ENCODE results near the gene TERT.
"Not testable (repeated sequence)": the region's sequence is repeated elsewhere in the genome, so short reads cannot be mapped to it uniquely, and the experiment has no call there.

The TERT gene

DNA sequence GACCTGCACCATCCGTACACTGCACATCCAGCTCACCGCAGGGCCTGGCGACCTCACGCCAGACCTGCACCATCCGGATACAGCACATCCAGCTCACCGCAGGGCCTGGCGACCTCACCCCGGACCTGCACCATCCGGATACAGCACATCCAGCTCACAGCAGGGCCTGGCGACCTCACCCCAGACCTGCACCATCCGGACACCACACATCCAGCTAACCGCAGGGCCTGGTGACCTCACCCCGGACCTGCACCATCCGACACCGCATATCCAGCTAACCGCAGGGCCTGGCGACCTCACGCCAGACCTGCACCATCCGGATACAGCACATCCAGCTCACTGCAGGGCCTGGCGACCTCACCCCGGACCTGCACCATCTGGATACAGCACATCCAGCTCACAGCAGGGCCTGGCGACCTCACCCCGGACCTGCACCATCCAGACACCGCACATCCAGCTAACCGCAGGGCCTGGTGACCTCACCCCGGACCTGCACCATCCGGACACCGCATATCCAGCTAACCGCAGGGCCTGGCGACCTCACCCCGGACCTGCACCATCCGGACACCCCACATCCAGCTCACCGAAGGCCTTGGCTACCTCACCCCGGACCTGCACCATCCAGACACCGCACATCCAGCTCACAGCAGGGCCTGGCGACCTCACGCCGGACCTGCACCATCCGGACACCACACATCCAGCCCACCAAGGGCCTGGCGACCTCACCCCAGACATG is 11.7 kb downstream of the TERT start:
- peaks cover 60% of the 10 kb centered on the region for H3K79me2 ChIP-seq (ENCODE audit: insufficient read depth, low read length)
- H3K4me2 ChIP-seq (ENCODE audit: low read depth, low read length, poor library complexity, severe bottlenecking); H3K27ac ChIP-seq (ENCODE audit: low read depth, low read length); H3K9ac ChIP-seq (ENCODE audit: low read length); H3K9me2 ChIP-seq (replicated peaks; ENCODE audit: insufficient read depth, low read length); H3F3A ChIP-seq (ENCODE audit: insufficient read depth); H3K9me3 ChIP-seq (ENCODE audit: insufficient read depth, low read length); H3K27me3 ChIP-seq (ENCODE audit: low read length); H4K20me1 ChIP-seq (ENCODE audit: low read depth, low read length); H2AFZ ChIP-seq (ENCODE audit: low read depth, low read length, severe bottlenecking); H3K4me3 ChIP-seq (ENCODE audit: insufficient read depth, low read length, poor library complexity, severe bottlenecking): not testable (repeated sequence)
- peaks cover 13% of the 10 kb centered on the region; the same call in 1 of the 2 replicates for H3K36me3 ChIP-seq (ENCODE audit: low read length)

DNA sequence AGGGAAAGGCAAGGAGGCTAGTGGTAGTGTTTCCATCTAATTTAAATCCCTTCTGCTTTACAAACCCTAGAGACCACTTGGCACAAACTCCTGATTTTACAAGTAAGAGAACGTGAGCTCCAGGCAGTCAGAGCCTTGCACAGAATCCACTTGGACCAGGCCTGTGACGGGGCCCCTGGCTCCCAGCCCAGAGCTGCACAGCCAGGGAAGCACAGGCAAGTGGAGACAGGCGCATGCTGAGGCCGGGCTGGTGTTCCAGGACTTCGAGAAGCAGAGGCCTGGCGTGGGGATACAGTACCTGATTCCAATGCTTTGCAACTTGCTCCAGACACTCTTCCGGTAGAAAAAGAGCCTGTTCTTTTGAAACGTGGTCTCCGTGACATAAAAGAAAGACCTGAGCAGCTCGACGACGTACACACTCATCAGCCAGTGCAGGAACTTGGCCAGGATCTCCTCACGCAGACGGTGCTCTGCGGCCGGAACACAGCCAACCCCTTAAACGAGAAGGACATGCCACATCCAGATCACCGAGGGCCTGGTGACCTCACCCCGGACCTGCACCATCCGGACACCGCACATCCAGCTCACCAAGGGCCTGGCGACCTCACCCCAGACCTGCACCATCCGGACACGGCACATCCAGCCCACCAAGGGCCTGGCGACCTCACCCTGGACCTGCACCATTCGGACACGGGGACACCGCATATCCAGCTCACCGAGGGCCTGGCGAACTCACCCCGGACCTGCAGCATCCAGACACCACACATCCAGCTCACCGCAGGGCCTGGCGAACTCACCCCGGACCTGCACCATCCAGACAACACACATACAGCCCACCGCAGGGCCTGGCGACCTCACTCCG is 12.5 kb downstream of the TERT start:
- Histone ChIP-seq H4K20me1 (ENCODE audit: low read depth, low read length) (no peaks in the 10 kb centered on the region), H3K36me3 (ENCODE audit: low read length) (peaks cover 7% of the 10 kb centered on the region; the same call in 1 of the 2 replicates), H2AFZ (ENCODE audit: low read depth, low read length, severe bottlenecking) (no peak overlapping the region), H3K9me2 (replicated peaks; ENCODE audit: insufficient read depth, low read length) (no peaks in the 10 kb centered on the region), H3K9me3 (ENCODE audit: insufficient read depth, low read length) (no peaks in the 10 kb centered on the region), H3K79me2 (ENCODE audit: insufficient read depth, low read length) (peaks cover 52% of the 10 kb centered on the region), H3F3A (ENCODE audit: insufficient read depth) (no peaks in the 10 kb centered on the region), H3K27ac (ENCODE audit: low read depth, low read length) (no peak overlapping the region), H3K4me3 (ENCODE audit: insufficient read depth, low read length, poor library complexity, severe bottlenecking) (no peak overlapping the region), H3K27me3 (ENCODE audit: low read length) (no peaks in the 10 kb centered on the region), H3K9ac (ENCODE audit: low read length) (no peak overlapping the region), H3K4me2 (ENCODE audit: low read depth, low read length, poor library complexity, severe bottlenecking) (no peak overlapping the region)
- no peak for TF ChIP-seq EZH2phosphoT487 (conservative IDR thresholded peaks at IDR 0.05; ENCODE audit: low read length)
- TF ChIP-seq, protein P1, sequence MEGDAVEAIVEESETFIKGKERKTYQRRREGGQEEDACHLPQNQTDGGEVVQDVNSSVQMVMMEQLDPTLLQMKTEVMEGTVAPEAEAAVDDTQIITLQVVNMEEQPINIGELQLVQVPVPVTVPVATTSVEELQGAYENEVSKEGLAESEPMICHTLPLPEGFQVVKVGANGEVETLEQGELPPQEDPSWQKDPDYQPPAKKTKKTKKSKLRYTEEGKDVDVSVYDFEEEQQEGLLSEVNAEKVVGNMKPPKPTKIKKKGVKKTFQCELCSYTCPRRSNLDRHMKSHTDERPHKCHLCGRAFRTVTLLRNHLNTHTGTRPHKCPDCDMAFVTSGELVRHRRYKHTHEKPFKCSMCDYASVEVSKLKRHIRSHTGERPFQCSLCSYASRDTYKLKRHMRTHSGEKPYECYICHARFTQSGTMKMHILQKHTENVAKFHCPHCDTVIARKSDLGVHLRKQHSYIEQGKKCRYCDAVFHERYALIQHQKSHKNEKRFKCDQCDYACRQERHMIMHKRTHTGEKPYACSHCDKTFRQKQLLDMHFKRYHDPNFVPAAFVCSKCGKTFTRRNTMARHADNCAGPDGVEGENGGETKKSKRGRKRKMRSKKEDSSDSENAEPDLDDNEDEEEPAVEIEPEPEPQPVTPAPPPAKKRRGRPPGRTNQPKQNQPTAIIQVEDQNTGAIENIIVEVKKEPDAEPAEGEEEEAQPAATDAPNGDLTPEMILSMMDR (IDR thresholded peaks at IDR 0.05; ENCODE audit: insufficient read depth, low read length, poor library complexity, severe bottlenecking), result no peak

DNA sequence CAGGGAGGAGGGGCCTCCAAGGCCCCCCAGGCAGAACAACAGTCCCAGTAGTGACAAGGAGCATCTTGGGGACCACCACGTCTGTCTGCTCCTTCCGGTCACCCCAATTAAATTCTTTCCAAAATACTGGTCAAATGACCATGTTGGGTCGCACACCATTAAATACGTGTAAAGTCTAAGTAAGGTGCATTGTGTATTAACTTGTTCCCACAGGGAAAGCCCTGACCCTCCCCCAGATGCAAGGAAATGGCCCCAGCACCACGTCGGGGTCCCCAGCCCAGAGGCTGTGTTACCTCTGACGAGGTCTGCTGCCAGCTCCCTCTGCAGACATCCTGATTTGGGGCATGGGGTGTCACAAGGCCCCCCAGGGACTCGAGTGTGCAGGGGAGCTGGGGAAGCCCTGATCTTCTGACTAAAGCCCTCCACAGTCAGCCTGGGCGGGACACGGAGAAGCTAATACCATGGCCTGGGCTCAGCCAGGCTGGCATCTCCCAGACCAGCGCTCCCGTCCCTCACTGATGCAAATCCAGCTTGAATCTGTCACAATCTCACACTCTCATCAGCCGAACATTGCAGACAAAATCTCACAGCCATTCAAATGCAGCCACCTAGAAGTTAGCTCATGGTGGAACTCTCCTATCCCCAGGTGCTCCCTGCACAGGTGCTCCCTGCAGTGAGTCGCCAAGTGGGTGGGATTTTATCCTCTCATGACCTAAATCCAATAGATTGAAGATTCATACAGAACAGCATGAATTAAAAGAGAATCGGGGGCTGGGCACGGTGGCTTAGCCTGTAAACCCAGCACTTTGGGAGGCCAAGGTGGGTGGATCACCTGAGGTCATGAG is 13.6 kb downstream of the TERT start:
- no peak for TF ChIP-seq EZH2phosphoT487 (conservative IDR thresholded peaks at IDR 0.05; ENCODE audit: low read length)
- TF ChIP-seq, protein P1 (IDR thresholded peaks at IDR 0.05; ENCODE audit: insufficient read depth, low read length, poor library complexity, severe bottlenecking), result no peak
- no peak overlapping the region for H3K9ac ChIP-seq (ENCODE audit: low read length)
- H3K9me2 ChIP-seq (replicated peaks; ENCODE audit: insufficient read depth, low read length), result no peaks in the 10 kb centered on the region
- H3K4me2 ChIP-seq (ENCODE audit: low read depth, low read length, poor library complexity, severe bottlenecking), result no peak overlapping the region
- no peak overlapping the region for H3K27ac ChIP-seq (ENCODE audit: low read depth, low read length)
- H3K36me3 ChIP-seq (ENCODE audit: low read length), result 0 out of 2 replicates have a peak, but pooled peaks cover 2% of the 10 kb centered on the region
- no peak overlapping the region for H3K4me3 ChIP-seq (ENCODE audit: insufficient read depth, low read length, poor library complexity, severe bottlenecking)
- no peaks in the 10 kb centered on the region for H3K27me3 ChIP-seq (ENCODE audit: low read length)
- no peak overlapping the region for H2AFZ ChIP-seq (ENCODE audit: low read depth, low read length, severe bottlenecking)
- peaks cover 42% of the 10 kb centered on the region for H3K79me2 ChIP-seq (ENCODE audit: insufficient read depth, low read length)
- H3F3A ChIP-seq (ENCODE audit: insufficient read depth), result no peaks in the 10 kb centered on the region
- no peaks in the 10 kb centered on the region for H3K9me3 ChIP-seq (ENCODE audit: insufficient read depth, low read length)
- H4K20me1 ChIP-seq (ENCODE audit: low read depth, low read length), result no peaks in the 10 kb centered on the region
